ENCODE results near the gene REEP3. TPM values are rescaled to one million over a fixed set of nuclear protein-coding genes. Genes with fewer than 3 reads are reported as not detected.

REEP3 gene
- total RNA-seq, 2 donors from 2014 or later: 57.0 to 67.2 TPM

- intact Hi-C loops (cut with DNase I): no loop called here
- DNase-seq (ENCODE audit: low spot score): no peak
Measured at GRCh38 chr10:63608511-63608910, 87.3 kb downstream of the REEP3 start.

DNA sequence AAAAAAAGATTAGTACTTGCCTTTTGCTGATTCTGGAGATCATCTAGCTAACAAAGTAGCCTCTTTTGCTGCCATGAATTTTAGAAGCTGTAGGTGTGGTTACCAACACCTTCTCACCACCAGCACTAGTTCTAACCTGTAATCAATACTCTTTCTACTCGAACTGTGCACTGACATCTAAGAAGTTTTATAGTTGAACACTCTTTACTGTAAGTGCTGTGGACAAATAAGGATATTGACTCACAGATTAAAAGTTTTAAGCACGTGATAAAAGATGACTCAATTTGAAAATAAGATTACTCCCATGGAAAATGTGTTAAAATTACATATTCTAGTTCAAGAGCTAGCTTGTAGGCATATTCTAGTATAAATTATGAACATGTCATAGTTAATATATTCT lies 89.9 kb downstream of the REEP3 start:
- no peak for DNase-seq (ENCODE audit: low spot score)
- intact Hi-C loops (cut with DNase I): no loop called here

DNA sequence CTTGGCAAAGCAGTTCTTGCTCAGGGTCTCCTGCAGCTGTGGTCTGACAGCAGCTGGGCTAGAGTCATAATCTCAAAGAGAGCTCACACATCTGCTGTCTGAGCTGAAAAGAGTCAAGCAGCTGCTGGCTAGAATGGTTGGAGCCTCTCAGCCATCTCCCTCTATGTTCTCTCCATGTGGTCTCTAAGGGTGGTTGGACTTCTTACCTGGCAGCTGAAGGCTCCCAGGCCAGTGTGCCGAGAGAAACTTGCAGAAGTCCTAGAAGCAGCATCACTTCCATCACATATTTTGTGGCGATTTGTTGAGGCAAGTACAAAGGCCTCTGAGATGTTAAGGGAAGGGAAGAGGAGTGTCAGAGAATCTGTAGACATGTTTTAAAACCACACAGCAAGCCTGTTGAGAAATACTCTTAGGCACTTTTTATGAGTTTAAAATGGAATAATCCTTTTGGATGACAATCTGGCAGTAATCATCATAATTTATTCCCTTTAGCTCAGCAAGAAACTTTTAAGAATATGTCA lies 93.2 kb downstream of the REEP3 start:
- intact Hi-C loops (cut with DNase I): no loop called here
- no peak for DNase-seq (ENCODE audit: low spot score)

DNA sequence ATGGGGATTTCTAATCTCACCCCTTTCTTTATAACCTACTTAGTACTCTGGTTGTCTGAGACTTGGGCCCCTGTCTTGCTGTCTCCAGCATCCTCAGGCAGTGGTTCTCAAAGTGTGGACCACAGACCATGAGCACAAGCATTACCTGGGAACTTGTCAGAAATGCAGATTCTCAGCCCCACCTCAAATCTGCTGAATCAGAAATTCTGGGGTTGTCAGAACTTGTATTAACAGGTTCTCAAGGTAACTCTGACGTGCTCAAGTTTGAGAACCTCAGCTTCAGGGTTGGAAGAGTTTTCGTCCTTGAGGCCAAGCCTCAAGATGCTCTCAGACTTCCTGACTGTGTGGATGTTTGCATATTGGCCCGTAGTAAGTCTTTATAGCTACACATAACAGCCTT lies 97.4 kb downstream of the REEP3 start:
- intact Hi-C loops (cut with DNase I): no loop called here
- DNase-seq (ENCODE audit: low spot score): no peak

- intact Hi-C loops (cut with DNase I): no loop called here
- DNase-seq (ENCODE audit: low spot score): no peak
Measured at GRCh38 chr10:63619426-63619825, 98.2 kb downstream of the REEP3 start.

GRCh38 chr10:63622097-63622496 lies 100.9 kb downstream of the REEP3 start:
- intact Hi-C loops (cut with DNase I): no loop called here

DNA sequence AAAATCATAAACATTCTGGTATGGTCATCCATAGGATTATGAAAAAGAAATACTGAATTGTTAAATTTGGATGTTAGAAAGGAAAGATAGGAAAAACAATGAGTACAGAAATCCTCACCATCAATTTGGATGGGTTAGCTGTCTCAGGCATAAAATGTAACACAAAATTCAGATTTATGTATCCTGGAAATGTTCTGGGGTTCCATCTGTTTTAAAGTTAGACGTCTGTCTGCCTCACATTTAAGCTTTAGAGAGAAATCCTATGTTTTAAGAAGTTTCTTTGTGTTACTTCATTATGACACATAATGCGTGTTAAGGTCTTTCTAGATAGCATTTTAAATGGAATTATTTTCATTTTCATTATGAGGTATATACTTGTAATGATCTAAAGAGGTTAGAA lies 103.5 kb downstream of the REEP3 start:
- intact Hi-C loops (cut with DNase I): no loop called here

More at GRCh38 chr10:63622097-63622496, 100.9 kb downstream of the REEP3 start:
- no peak for DNase-seq (ENCODE audit: low spot score)

GRCh38 chr10:63627396-63627795 lies 106.2 kb downstream of the REEP3 start:
- intact Hi-C loops (cut with DNase I): no loop called here
- DNase-seq (ENCODE audit: low spot score): no peak

More for the DNA sequence above, 103.5 kb downstream of the REEP3 start:
- no peak for DNase-seq (ENCODE audit: low spot score)

DNA sequence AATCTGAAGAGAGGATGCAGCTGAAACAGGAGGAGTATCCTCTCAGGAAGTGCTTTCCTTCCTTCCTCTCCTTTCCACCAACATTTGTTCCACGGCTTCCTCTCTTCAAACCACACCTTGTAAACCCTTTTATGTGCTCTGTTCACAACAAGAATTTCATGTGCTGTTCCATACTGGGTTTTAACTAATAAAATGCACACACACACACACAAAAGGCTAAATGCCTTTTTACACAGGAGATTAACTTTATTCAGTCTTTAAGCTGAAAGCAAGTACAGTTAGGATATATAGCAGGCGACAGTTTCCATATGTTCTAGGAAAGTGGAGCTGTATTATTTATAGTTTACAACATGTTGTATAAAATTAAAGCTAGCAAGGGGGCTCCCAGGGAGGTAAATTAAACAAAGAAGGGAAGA lies 106.7 kb downstream of the REEP3 start:
- DNase-seq (ENCODE audit: low spot score): no peak
- intact Hi-C loops (cut with DNase I): no loop called here

DNA sequence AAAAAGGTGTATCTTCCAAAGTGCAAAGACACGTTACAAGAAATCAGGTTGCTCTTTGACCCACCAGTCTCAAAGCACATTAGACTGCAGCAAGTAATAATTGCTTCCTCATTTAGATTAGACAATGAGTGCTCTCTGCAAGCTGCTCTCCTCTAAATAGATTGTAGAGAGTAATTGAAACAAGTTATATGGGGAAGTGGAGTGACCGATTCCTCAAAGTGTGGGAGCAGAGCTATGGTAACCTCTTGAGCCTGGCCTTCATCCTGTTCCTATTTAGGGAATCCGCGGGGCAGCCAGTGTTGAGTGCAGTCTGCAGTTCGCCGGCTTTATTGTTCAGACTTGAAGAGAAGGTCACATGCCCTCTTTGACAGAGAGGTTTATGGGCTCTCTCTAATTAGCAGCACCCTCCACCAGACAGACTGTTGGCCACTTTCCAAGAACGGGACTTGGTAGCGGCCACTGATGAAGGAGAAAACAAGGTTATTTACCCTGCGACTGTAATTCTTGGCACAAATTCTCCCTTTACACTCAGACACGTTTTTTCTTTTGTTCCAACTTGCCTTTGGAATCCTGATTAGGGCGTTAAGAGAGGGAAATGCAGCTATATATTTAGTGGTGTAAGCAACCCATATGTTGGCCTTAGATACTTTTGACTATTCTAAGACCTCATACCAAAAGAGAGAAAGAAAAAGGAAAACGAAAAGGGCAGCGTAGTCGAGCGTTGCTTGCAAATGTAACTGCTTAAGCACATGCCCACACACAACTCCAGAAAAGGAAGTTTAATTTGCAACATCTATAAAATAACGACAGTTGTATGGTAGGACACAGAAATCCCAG lies 107.5 kb downstream of the REEP3 start:
- peak; percentile 79 for DNase-seq (ENCODE audit: low spot score)
- intact Hi-C loops (cut with DNase I): no loop called here

- DNase-seq (ENCODE audit: low spot score): peak; percentile 98
- intact Hi-C loops (cut with DNase I): loop anchor here (5.0 to 10.0 kb wide), 3 partner anchors 38 to 825 kb away; partner anchors contain the start of gene ADO (in 1 of the 2)
Measured at GRCh38 chr10:63629363-63630084, 108.3 kb downstream of the REEP3 start.

DNA sequence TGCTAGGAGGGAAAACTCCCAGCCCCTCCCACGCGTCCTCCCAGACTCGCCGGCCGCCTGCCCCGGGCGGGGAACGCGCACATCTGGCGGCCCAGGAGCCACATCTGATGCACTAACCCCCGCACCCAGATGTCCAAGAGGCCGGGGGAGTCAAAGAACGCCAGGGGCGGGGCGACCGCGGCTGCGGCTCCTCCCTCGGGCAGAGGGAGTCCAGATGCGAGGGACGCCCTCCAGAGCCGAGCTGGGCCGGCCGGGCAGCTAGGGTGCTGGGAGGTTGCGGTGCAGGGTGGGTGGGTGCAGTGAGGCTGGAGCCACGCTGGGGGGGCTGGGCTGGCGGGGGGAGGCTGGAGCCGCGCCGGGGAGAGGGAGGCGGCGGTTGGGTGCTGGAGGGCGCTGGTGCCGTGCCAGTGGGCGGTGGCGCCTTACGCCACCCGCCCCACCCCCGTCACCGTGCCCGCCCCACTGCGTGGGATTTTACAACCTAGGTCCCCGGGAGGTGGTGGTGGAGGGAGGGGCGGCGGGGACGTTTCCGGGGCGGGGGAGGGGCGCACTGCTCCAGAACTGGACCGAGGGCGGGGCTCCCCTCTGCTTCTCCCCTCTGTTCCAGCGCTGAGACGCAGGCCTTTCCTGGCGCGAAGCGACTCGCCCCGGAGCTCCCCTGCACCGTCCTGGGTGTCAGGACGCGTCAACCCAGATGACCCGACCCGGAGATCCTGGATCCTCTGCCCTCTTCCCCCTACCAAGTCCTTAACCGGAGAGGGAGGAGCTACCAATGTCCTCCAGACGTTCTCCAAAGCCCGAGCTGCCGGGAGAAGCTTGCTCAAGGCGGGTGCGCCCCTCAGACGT lies 109.1 kb downstream of the REEP3 start:
- DNase-seq (ENCODE audit: low spot score): peak; percentile 97
- intact Hi-C loops (cut with DNase I): loop anchor here (5.0 to 10.0 kb wide), 3 partner anchors 37 to 826 kb away; partner anchors contain the start of gene ADO (in 1 of the 2)

GRCh38 chr10:63630931-63631680 lies 109.9 kb downstream of the REEP3 start:
- no peak for DNase-seq (ENCODE audit: low spot score)
- intact Hi-C loops (cut with DNase I): loop anchor here (5.0 to 10.0 kb wide), 3 partner anchors 36 to 826 kb away; partner anchors contain the start of gene ADO (in 1 of the 2)

- intact Hi-C loops (cut with DNase I): loop anchor here (5.0 to 10.0 kb wide), 3 partner anchors 35 to 827 kb away; partner anchors contain the start of gene ADO (in 1 of the 2)
- DNase-seq (ENCODE audit: low spot score): no peak
Measured at GRCh38 chr10:63631991-63632390, 110.8 kb downstream of the REEP3 start.

DNA sequence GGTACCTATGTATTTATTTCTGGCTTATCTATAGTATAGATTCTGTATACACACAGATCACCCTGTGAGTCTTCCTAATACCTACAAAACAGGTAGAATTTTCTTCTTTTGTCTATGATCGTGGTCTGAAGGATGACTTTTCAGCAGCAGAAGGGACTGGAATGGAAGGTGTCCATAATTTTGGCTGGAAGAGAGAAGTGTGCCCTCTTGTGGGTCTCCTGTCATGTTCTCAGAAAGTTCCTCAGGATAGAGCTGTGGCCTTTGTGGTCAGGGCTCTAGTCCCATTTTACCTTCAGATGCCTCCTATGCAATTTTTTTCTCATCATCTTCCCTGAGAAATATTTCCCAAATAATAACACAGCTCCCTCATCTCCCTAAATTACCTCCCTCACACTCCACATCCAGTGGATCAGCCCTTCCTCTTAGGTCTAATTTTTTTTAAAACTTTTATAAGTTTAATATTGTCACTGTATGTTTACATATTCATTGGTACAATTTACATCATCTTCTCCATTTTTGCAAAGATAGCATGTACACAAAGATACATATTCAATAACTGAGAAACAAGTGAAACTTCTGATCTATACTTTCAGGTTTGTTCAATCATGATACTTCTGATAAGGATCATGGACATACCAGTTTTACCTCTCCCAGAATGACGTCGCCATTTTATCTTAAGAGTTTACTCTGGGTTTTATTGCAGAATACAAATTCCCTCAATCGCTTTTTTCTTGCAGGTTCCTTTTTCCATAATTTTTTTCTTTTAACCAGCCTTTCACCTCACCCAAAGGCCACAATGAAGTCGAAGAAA lies 112.7 kb downstream of the REEP3 start:
- no peak for DNase-seq (ENCODE audit: low spot score)
- intact Hi-C loops (cut with DNase I): loop anchor here (5.0 to 10.0 kb wide), 3 partner anchors 33 to 829 kb away; partner anchors contain the start of gene ADO (in 1 of the 2)

DNA sequence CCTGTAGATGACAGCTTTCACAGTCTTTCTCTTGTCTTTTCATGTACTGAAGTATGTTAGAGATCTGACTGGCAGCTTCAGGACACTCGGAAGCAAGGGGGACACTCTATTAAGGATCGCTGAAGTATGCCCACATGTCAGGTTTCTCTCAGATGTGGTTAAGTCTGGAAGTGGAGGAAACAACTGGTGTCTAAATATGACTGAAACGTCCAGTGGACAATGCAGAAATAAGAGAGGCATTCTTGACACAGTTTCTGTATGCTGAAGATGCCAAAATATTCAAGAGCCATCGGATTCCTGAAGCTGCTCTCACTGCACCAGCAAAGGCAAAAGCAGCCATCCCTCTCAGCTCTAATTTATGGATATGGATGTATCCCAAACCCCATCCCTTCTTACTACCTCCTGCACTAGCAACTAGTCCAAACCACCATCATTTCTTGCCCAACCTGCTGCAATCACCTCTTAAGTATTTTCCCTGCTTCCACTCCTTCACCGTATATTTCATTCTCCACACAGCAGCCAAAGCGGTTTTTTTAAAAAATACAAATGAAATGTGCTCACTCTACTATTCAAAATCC lies 113.4 kb downstream of the REEP3 start:
- intact Hi-C loops (cut with DNase I): loop anchor here (5.0 to 10.0 kb wide), 4 partner anchors 33 to 830 kb away; partner anchors contain the start of gene ADO (in 1 of the 2)
- DNase-seq (ENCODE audit: low spot score): no peak

GRCh38 chr10:63636812-63637211 lies 115.6 kb downstream of the REEP3 start:
- DNase-seq (ENCODE audit: low spot score): no peak
- intact Hi-C loops (cut with DNase I): loop anchor here (5.0 to 10.0 kb wide), 3 partner anchors 68 to 832 kb away; partner anchors contain the start of gene ADO (in 1 of the 2)

Measured in posterior vena cava (tissue), 2 donors.